GM19240 (cell line): ENCODE results near the gene BAZ2B.
"Not testable (repeated sequence)": the region's sequence is repeated elsewhere in the genome, so short reads cannot be mapped to it uniquely, and the experiment has no call there.

Experiments
- DNase-seq: peaks from one replicate; pipeline ENCODE4 v3.0.0; 2011; ENCODE audit warnings: low spot score; ENCODE audit not compliant: insufficient read length

BAZ2B gene

GRCh38 chr2:159616286-159616701 lies at the start of gene BAZ2B:
BAZ2B (minus strand) TSS chr2:159616548; CDS start chr2:159478719, 137,829 bp downstream.
- peak; percentile 10 for DNase-seq

GRCh38 chr2:159661286-159661685 lies 44.9 kb upstream of the BAZ2B start:
- no peak for DNase-seq

GRCh38 chr2:159658881-159659873 lies 42.8 kb upstream of the BAZ2B start:
- DNase-seq, result no peak

GRCh38 chr2:159653962-159654361 lies 37.6 kb upstream of the BAZ2B start:
- DNase-seq, result no peak

- DNase-seq, result no peak
These were observed 35.5 kb upstream of the BAZ2B start for GRCh38 chr2:159651884-159652283.

GRCh38 chr2:159650574-159650973 lies 34.2 kb upstream of the BAZ2B start:
- DNase-seq, result no peak

- no peak for DNase-seq
These were observed 32.3 kb upstream of the BAZ2B start for GRCh38 chr2:159648643-159649042.

- DNase-seq, result no peak
These were observed 31.3 kb upstream of the BAZ2B start for GRCh38 chr2:159647667-159648066.

GRCh38 chr2:159640176-159640575 lies 23.8 kb upstream of the BAZ2B start:
- no peak for DNase-seq

GRCh38 chr2:159639712-159640111 lies 23.4 kb upstream of the BAZ2B start:
- DNase-seq, result no peak

GRCh38 chr2:159639071-159639470 lies 22.7 kb upstream of the BAZ2B start:
- DNase-seq, result no peak

- no peak for DNase-seq
These were observed 21.7 kb upstream of the BAZ2B start for GRCh38 chr2:159637988-159638501.

- no peak for DNase-seq
These were observed 20.9 kb upstream of the BAZ2B start for GRCh38 chr2:159637240-159637639.

- DNase-seq, result no peak
These were observed 18.9 kb upstream of the BAZ2B start for GRCh38 chr2:159635006-159635789.

- no peak for DNase-seq
These were observed 16.9 kb upstream of the BAZ2B start for GRCh38 chr2:159633219-159633618.

- DNase-seq, result not testable (repeated sequence)
These were observed 9.3 kb upstream of the BAZ2B start for GRCh38 chr2:159625628-159626027.

- DNase-seq, result no peak
These were observed 7.1 kb upstream of the BAZ2B start for GRCh38 chr2:159623436-159623835.

GRCh38 chr2:159622966-159623365 lies 6.6 kb upstream of the BAZ2B start:
- no peak for DNase-seq

GRCh38 chr2:159620796-159621195 lies 4.4 kb upstream of the BAZ2B start:
- DNase-seq, result no peak

GRCh38 chr2:159617646-159618045 lies 1.3 kb upstream of the BAZ2B start:
- DNase-seq, result no peak

GRCh38 chr2:159617100-159617499 lies 752 bp upstream of the BAZ2B start:
- no peak for DNase-seq
